WI38 (cell line): Measurements from ENCODE around the gene RAP1A.

Experiments
- H3K4me3 ChIP-seq: 2 replicates; pipeline ENCODE4 v1.5.1; 2011; ENCODE audit warnings: low read depth, mild to moderate bottlenecking, control low read depth, low read length
- TF ChIP-seq, protein P1 (sequence below): IDR thresholded peaks from 2 replicates; pipeline ENCODE4 v1.5.1; 2012; ENCODE audit warnings: low read depth, mild to moderate bottlenecking, control low read depth, low read length

RAP1A gene

DNA sequence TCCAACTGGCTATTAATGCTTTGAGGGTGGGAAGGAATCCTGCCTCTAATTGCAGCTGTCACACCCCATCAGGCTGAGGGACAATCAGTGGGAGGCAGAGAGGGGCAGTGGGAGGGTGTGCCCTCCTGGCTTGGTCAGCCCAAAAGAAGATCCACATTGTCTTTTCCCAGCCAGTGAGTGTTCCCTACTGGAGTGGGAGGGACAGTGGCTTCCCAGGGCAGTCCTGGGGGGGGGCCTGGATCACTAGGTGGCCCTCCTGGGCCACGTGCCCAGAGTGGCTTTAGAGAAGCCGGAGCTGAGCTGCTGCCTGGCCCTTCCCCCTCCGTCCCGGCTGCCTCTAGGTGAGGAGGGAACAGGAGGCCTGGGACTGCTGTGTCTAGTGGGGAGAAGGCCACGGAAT lies 105.6 kb downstream of the RAP1A start:
- no peak overlapping the region for H3K4me3 ChIP-seq
- TF ChIP-seq, protein P1, sequence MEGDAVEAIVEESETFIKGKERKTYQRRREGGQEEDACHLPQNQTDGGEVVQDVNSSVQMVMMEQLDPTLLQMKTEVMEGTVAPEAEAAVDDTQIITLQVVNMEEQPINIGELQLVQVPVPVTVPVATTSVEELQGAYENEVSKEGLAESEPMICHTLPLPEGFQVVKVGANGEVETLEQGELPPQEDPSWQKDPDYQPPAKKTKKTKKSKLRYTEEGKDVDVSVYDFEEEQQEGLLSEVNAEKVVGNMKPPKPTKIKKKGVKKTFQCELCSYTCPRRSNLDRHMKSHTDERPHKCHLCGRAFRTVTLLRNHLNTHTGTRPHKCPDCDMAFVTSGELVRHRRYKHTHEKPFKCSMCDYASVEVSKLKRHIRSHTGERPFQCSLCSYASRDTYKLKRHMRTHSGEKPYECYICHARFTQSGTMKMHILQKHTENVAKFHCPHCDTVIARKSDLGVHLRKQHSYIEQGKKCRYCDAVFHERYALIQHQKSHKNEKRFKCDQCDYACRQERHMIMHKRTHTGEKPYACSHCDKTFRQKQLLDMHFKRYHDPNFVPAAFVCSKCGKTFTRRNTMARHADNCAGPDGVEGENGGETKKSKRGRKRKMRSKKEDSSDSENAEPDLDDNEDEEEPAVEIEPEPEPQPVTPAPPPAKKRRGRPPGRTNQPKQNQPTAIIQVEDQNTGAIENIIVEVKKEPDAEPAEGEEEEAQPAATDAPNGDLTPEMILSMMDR: no peak

DNA sequence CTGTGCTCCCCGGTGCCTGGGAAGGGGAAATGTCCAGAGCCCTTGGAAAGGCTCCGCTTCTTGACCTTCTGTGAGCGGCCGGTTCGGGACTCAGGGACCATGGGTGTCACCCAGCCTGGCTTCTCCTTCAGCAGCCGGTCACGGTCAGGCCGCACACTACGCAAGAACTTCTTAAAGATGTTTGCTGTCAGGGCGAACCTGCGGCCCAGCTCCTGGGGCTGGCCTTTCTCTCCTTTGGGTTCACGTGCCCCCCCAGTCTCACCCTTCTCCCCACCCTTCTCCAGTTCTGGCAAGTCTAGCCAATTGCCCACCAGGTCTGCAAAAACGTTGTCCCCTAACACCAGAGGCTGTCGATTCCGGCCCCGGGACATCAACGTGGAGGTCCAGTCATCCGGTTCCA lies 107.5 kb downstream of the RAP1A start:
- TF ChIP-seq, protein P1: no peak
- no peak overlapping the region for H3K4me3 ChIP-seq

GRCh38 chr1:111729271-111729921 lies 109.8 kb downstream of the RAP1A start:
- H3K4me3 ChIP-seq: no peak overlapping the region
- TF ChIP-seq, protein P1: no peak

GRCh38 chr1:111729946-111730681 lies 110.5 kb downstream of the RAP1A start:
- no peak overlapping the region for H3K4me3 ChIP-seq
- TF ChIP-seq, protein P1: no peak

DNA sequence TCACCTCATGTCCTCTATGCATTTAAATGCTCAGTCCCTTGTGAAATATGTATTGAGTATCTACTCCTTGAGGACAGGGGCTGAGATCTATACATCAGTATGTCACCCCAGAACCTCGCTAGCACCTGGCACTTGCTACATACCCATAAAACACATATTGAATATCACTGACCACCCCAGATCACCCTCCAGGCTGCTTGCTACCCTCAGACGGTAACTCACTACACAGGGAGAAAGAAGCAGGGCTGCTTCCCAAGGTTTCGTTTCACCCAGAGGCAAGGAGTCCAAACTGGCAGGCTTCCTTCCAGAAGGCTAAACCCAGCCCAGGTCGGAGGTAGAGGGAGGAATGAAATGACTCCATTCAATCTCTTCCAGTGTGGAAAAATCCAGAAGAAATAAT lies 111.1 kb downstream of the RAP1A start:
- TF ChIP-seq, protein P1: no peak
- no peak overlapping the region for H3K4me3 ChIP-seq

DNA sequence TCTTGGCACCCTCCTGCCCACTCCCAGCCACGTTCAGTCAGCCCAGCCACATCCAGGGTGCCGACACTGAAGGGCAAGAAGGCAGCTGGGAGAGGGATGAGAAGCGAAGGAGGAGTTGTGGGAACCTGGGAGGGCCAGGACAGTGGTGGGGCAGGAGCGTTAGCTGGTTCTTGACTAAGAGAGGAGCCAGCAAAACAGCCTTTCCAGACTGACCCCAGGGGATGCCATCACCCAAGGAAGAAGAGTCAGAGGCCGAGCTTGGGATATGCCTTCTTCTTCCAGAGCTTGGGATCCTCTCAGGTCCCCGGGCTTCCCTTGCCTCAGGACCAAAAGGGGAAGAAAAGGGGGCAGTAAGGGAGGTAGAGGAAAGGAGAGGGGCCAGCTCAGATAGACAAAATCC lies 112.4 kb downstream of the RAP1A start:
- TF ChIP-seq, protein P1: no peak
- no peak overlapping the region for H3K4me3 ChIP-seq

GRCh38 chr1:111732718-111733117 lies 113.1 kb downstream of the RAP1A start:
- H3K4me3 ChIP-seq: no peak overlapping the region
- TF ChIP-seq, protein P1: no peak
